Measurements from ENCODE around the gene TCF4. TPM values are rescaled to one million over a fixed set of nuclear protein-coding genes. Genes with fewer than 3 reads are reported as not detected.

Gene TCF4
- total RNA-seq, 1 experiment from 2014 or later: 37.3 TPM

GRCh38 chr18:55575066-55575465 lies 12.9 kb downstream of the TCF4 start:
- no peak for DNase-seq
- Histone ChIP-seq H3K4me1 (no peaks in the 10 kb centered on the region), H3K27ac (no peak overlapping the region), H3K27me3 (no peaks in the 10 kb centered on the region), H3K4me3 (no peak overlapping the region), H3K36me3 (no peaks in the 10 kb centered on the region), H3K9me3 (replicated peaks) (no peaks in the 10 kb centered on the region)

- no peaks in the 10 kb centered on the region for H3K9me3 ChIP-seq (replicated peaks)
- H3K4me3 ChIP-seq: no peak overlapping the region
- no peak overlapping the region for H3K27ac ChIP-seq
- no peaks in the 10 kb centered on the region for H3K27me3 ChIP-seq
- H3K4me1 ChIP-seq: no peaks in the 10 kb centered on the region
- H3K36me3 ChIP-seq: no peaks in the 10 kb centered on the region
- DNase-seq: peak; percentile 15 to 19
These were observed 14.6 kb downstream of the TCF4 start for GRCh38 chr18:55573386-55573785.

- H3K9me3 ChIP-seq (replicated peaks): 0 out of 2 replicates have a peak, but pooled peaks cover 3% of the 10 kb centered on the region
- H3K27me3 ChIP-seq: no peaks in the 10 kb centered on the region
- H3K36me3 ChIP-seq: no peaks in the 10 kb centered on the region
- H3K27ac ChIP-seq: no peak overlapping the region
- no peaks in the 10 kb centered on the region for H3K4me1 ChIP-seq
- no peak overlapping the region for H3K4me3 ChIP-seq
- no peak for DNase-seq
These were observed 17.0 kb downstream of the TCF4 start for GRCh38 chr18:55570966-55571365.

- no peak overlapping the region for H3K4me3 ChIP-seq
- DNase-seq: no peak
- no peaks in the 10 kb centered on the region for H3K4me1 ChIP-seq
- H3K36me3 ChIP-seq: no peaks in the 10 kb centered on the region
- H3K27ac ChIP-seq: no peak overlapping the region
- 0 out of 2 replicates have a peak, but pooled peaks cover 3% of the 10 kb centered on the region for H3K9me3 ChIP-seq (replicated peaks)
- H3K27me3 ChIP-seq: no peaks in the 10 kb centered on the region
These were observed 21.5 kb downstream of the TCF4 start for GRCh38 chr18:55566456-55566935.

GRCh38 chr18:55559739-55560138 lies 28.3 kb downstream of the TCF4 start:
- no peaks in the 10 kb centered on the region for H3K4me1 ChIP-seq
- H3K9me3 ChIP-seq (replicated peaks): no peaks in the 10 kb centered on the region
- DNase-seq: peak; percentile 19 to 42
- no peak overlapping the region for H3K27ac ChIP-seq
- no peaks in the 10 kb centered on the region for H3K27me3 ChIP-seq
- no peak overlapping the region for H3K4me3 ChIP-seq
- no peaks in the 10 kb centered on the region for H3K36me3 ChIP-seq

GRCh38 chr18:55557211-55557610 lies 30.8 kb downstream of the TCF4 start:
- no peaks in the 10 kb centered on the region for H3K36me3 ChIP-seq
- H3K4me3 ChIP-seq: no peak overlapping the region
- no peaks in the 10 kb centered on the region for H3K9me3 ChIP-seq (replicated peaks)
- peaks cover 9% of the 10 kb centered on the region; the same call in 1 of the 2 replicates for H3K4me1 ChIP-seq
- H3K27ac ChIP-seq: no peak overlapping the region
- no peaks in the 10 kb centered on the region for H3K27me3 ChIP-seq
- DNase-seq: no peak

- H3K27ac ChIP-seq: no peak overlapping the region
- H3K36me3 ChIP-seq: no peaks in the 10 kb centered on the region
- no peak for DNase-seq
- H3K4me1 ChIP-seq: peaks cover 9% of the 10 kb centered on the region; the same call in 1 of the 2 replicates
- H3K4me3 ChIP-seq: no peak overlapping the region
- H3K27me3 ChIP-seq: no peaks in the 10 kb centered on the region
- H3K9me3 ChIP-seq (replicated peaks): no peaks in the 10 kb centered on the region
These were observed 32.5 kb downstream of the TCF4 start for GRCh38 chr18:55555395-55556027.

- Histone ChIP-seq H3K27me3 (no peaks in the 10 kb centered on the region), H3K4me1 (peaks cover 14% of the 10 kb centered on the region), H3K4me3 (peak overlapping the region; percentile 50), H3K36me3 (no peaks in the 10 kb centered on the region), H3K9me3 (replicated peaks) (no peaks in the 10 kb centered on the region), H3K27ac (peak overlapping the region; percentile 79)
- peak; percentile 67 to 81 for DNase-seq
These were observed 35.3 kb downstream of the TCF4 start for GRCh38 chr18:55552526-55553189.

- Histone ChIP-seq H3K4me1 (peaks cover 23% of the 10 kb centered on the region), H3K9me3 (replicated peaks) (no peaks in the 10 kb centered on the region), H3K4me3 (no peak overlapping the region), H3K27ac (no peak overlapping the region), H3K36me3 (no peaks in the 10 kb centered on the region), H3K27me3 (no peaks in the 10 kb centered on the region)
- DNase-seq: peak in 1 of 2 experiments; percentile 3
These were observed 36.8 kb downstream of the TCF4 start for GRCh38 chr18:55551227-55551626.

GRCh38 chr18:55550471-55550870 lies 37.5 kb downstream of the TCF4 start:
- H3K36me3 ChIP-seq: no peaks in the 10 kb centered on the region
- no peak overlapping the region for H3K4me3 ChIP-seq
- H3K4me1 ChIP-seq: peaks cover 23% of the 10 kb centered on the region
- H3K27me3 ChIP-seq: no peaks in the 10 kb centered on the region
- DNase-seq: no peak
- H3K27ac ChIP-seq: no peak overlapping the region
- no peaks in the 10 kb centered on the region for H3K9me3 ChIP-seq (replicated peaks)

GRCh38 chr18:55549474-55550104 lies 38.4 kb downstream of the TCF4 start:
- Histone ChIP-seq H3K9me3 (replicated peaks) (no peaks in the 10 kb centered on the region), H3K4me3 (no peak overlapping the region), H3K27me3 (no peaks in the 10 kb centered on the region), H3K36me3 (no peaks in the 10 kb centered on the region), H3K27ac (no peak overlapping the region), H3K4me1 (peaks cover 23% of the 10 kb centered on the region)
- no peak for DNase-seq

GRCh38 chr18:55547705-55548056 lies 40.3 kb downstream of the TCF4 start:
- peak in 1 of 2 experiments; percentile 8 for DNase-seq
- Histone ChIP-seq H3K36me3 (no peaks in the 10 kb centered on the region), H3K27me3 (no peaks in the 10 kb centered on the region), H3K4me1 (peaks cover 14% of the 10 kb centered on the region; the same call in 1 of the 2 replicates), H3K4me3 (no peak overlapping the region), H3K27ac (peak overlapping the region; percentile 83), H3K9me3 (replicated peaks) (no peaks in the 10 kb centered on the region)

GRCh38 chr18:55546851-55547704 lies 40.9 kb downstream of the TCF4 start:
- Histone ChIP-seq H3K9me3 (replicated peaks) (no peaks in the 10 kb centered on the region), H3K4me3 (peak overlapping the region; percentile 36), H3K4me1 (peaks cover 14% of the 10 kb centered on the region; the same call in 1 of the 2 replicates), H3K27ac (peak overlapping the region; percentile 83), H3K27me3 (no peaks in the 10 kb centered on the region), H3K36me3 (no peaks in the 10 kb centered on the region)
- peak; percentile 77 to 91 for DNase-seq

GRCh38 chr18:55544014-55544413 lies 44.0 kb downstream of the TCF4 start:
- no peak for DNase-seq
- no peaks in the 10 kb centered on the region for H3K9me3 ChIP-seq (replicated peaks)
- no peak overlapping the region for H3K4me3 ChIP-seq
- peaks cover 14% of the 10 kb centered on the region; the same call in 1 of the 2 replicates for H3K4me1 ChIP-seq
- H3K27me3 ChIP-seq: no peaks in the 10 kb centered on the region
- H3K27ac ChIP-seq: no peak overlapping the region
- no peaks in the 10 kb centered on the region for H3K36me3 ChIP-seq

All from SJCRH30 (cell line).